ENCODE data around the gene KLF4. TPM values are rescaled to one million over a fixed set of nuclear protein-coding genes. Genes with fewer than 3 reads are reported as not detected.
A peak's percentile ranks its signal among the peaks of the same experiment; 100 is the strongest.

KLF4 gene
- total and polyA plus RNA-seq, 2 of the 4 experiments (the other 2 are of a cell fraction) = 1.3 to 3.8 TPM

- H2AK5ac ChIP-seq (ENCODE audit: low read depth, low read length) = no peak overlapping the region; the same call in 1 of the 2 replicates
- DNase-seq = peak; percentile 49
- intact Hi-C loops (cut with micrococcal nuclease) (loop anchor here (1.0 to 10.0 kb wide), 8 partner anchors 60 to 784 kb away; no protein-coding TSS in a partner anchor), dilution Hi-C loops (cut with HindIII; ENCODE audit: low sequenced_read_pairs, unreplicated experiment) (no loop called here), in situ Hi-C loops (cut with MboI; ENCODE audit: low sequenced_read_pairs) (loop anchor here (10.0 to 25.0 kb wide), 2 partner anchors 246 to 399 kb away; no protein-coding TSS in a partner anchor)
- no peaks in the 10 kb centered on the region; a peak in 2 of 4 replicates for H3K79me1 ChIP-seq (ENCODE audit: low read depth in 1 of 2, low read length in 2 of 2)
- TF ChIP-seq CEBPB (IDR thresholded peaks at IDR 0.05; ENCODE audit: low read depth, low read length) (peak; percentile 15; the same call in 1 of the 2 replicates), BHLHE40 (IDR thresholded peaks at IDR 0.05; ENCODE audit: low read depth, low read length) (peak; percentile 67), RFX5 (IDR thresholded peaks at IDR 0.05; ENCODE audit: low read depth, low read length) (no peak), CHD1 (IDR thresholded peaks at IDR 0.05; ENCODE audit: low read depth, low read length) (0 out of 2 replicates have a peak, but pooled peaks have one; percentile 98), MAFK (IDR thresholded peaks at IDR 0.05; ENCODE audit: low read depth, low read length) (no peak), MAZ (IDR thresholded peaks at IDR 0.05; ENCODE audit: borderline replicate concordance, low read depth, low read length) (peak; percentile 44; the same call in 1 of the 2 replicates), USF2 (IDR thresholded peaks at IDR 0.05; ENCODE audit: low read depth, low read length) (no peak), POLR2A (IDR thresholded peaks at IDR 0.05; ENCODE audit: low read depth, low read length) (peak; percentile 83)
- peak; percentile 15 for ATAC-seq (ENCODE audit: low read depth)
- no TSS peak for BruUV-seq (replicated peaks)
- H2AFZ ChIP-seq (replicated peaks; ENCODE audit: low read length, poor library complexity) = peak overlapping the region; percentile 92
- H3K56ac ChIP-seq (ENCODE audit: extremely low read depth, insufficient read depth, low read length) = no peak overlapping the region
- no peak overlapping the region for H2BK20ac ChIP-seq (ENCODE audit: low read depth, low read length)
- no peak overlapping the region for H4K8ac ChIP-seq (ENCODE audit: low read depth in 2 of 2, low read length in 2 of 2)
- 0 out of 2 replicates have a peak, but pooled peaks cover 1% of the 10 kb centered on the region for H3K27me3 ChIP-seq (ENCODE audit: control insufficient read depth, insufficient read depth, low read length)
- POLR2A ChIA-PET (ENCODE audit: unreplicated experiment) = no interaction called here
- no peak overlapping the region for H3K14ac ChIP-seq (replicated peaks; ENCODE audit: low read depth, low read length)
- no peaks in the 10 kb centered on the region for H3K9me3 ChIP-seq (ENCODE audit: control insufficient read depth, insufficient read depth, low read length)
- H2BK5ac ChIP-seq (ENCODE audit: low read depth, low read length, poor library complexity, severe bottlenecking) = no peak overlapping the region
- no peak overlapping the region for H2BK120ac ChIP-seq (ENCODE audit: low read depth, low read length)
- H3K23ac ChIP-seq (ENCODE audit: low read depth, low read length) = peak overlapping the region; percentile 24
- H3K9ac ChIP-seq (ENCODE audit: low read depth, low read length) = peak overlapping the region; percentile 8
- CTCF ChIA-PET = no interaction called here
- peaks cover 5% of the 10 kb centered on the region for H4K20me1 ChIP-seq (ENCODE audit: insufficient read depth, low read length)
- H3K4me2 ChIP-seq (ENCODE audit: low read depth, low read length) = peak overlapping the region; percentile 80
- H3K36me3 ChIP-seq (ENCODE audit: control insufficient read depth, insufficient read depth, low read length) = peaks cover 17% of the 10 kb centered on the region
- no peak overlapping the region; the same call in 1 of the 2 replicates for H3K18ac ChIP-seq (ENCODE audit: low read depth, low read length)
- H3K27ac ChIP-seq (ENCODE audit: insufficient read depth, low read length) = peak overlapping the region; percentile 31
- H2BK15ac ChIP-seq (ENCODE audit: low read depth, low read length) = no peak overlapping the region
- H4K91ac ChIP-seq (ENCODE audit: insufficient read depth, low read depth, low read length) = no peak overlapping the region
- H4K5ac ChIP-seq (ENCODE audit: low read depth, low read length) = no peak overlapping the region
- H3K4me1 ChIP-seq (ENCODE audit: control insufficient read depth, insufficient read depth, low read length) = peaks cover 2% of the 10 kb centered on the region; the same call in 1 of the 2 replicates
- 0% methylated on average over 33 of the region's 80 CpGs; no CpG with 5 or more reads in 1 of the 2 experiments for WGBS, 2 experiments (ENCODE audit: extremely low coverage in 2 of 2, insufficient read length in 1 of 2)
- peak overlapping the region; percentile 91 for H2AK9ac ChIP-seq (replicated peaks; ENCODE audit: low read depth, low read length, poor library complexity)
- H3K4ac ChIP-seq (ENCODE audit: low read depth, low read length) = no peak overlapping the region
- H3K4me3 ChIP-seq (ENCODE audit: insufficient read depth, low read depth, low read length) = peak overlapping the region; percentile 49
- no peaks in the 10 kb centered on the region for H3K9me1 ChIP-seq (ENCODE audit: insufficient read depth, low read length)
Measured at GRCh38 chr9:107488375-107489143, 1.0 kb downstream of the KLF4 start.
